ENCODE data around the gene TWIST2.

GRCh38 chr2:238851761-238852160 lies 3.9 kb downstream of the TWIST2 start:
- TF ChIP-seq CTCF (IDR thresholded peaks at IDR 0.05) (no peak), POLR2A (IDR thresholded peaks at IDR 0.05) (no peak)
